Measurements from ENCODE around the gene NRXN3.

NRXN3 gene

DNA sequence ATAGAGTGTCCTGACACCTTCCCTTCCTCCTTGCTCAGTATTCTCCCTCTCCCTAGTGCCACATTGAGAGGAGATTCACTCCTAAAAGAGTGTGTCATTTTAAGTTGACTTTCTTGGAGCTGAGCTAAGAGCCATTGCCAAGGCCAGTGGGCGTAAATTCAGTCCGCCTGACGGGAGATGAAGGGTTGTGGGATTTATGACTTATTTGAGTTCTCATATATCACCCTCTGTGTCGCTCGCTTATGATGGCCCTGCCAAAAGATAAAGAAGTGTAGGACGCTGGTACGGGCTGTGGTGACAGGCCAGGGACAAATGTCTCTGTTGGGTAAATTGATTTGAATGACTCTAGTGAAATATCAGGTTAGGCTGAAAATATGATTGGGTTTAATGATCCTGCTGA, 867.4 kb downstream of the NRXN3 start:
- H3K4me2 ChIP-seq (ENCODE audit: low read length): no peak overlapping the region
- no peaks in the 10 kb centered on the region for H4K20me1 ChIP-seq (ENCODE audit: insufficient read depth, low read length)
- H3K4me1 ChIP-seq (ENCODE audit: insufficient read depth, low read length, severe bottlenecking): no peaks in the 10 kb centered on the region
- H3K9me2 ChIP-seq (ENCODE audit: low read depth, low read length): no peaks in the 10 kb centered on the region
- H3K27ac ChIP-seq (ENCODE audit: low read depth, low read length, poor library complexity, severe bottlenecking): no peak overlapping the region
- H3K9me3 ChIP-seq (ENCODE audit: low read length): no peaks in the 10 kb centered on the region
- H2AFZ ChIP-seq (ENCODE audit: low read length): no peak overlapping the region
- no peaks in the 10 kb centered on the region for H3K36me3 ChIP-seq (ENCODE audit: insufficient read depth, low read length)
- no peaks in the 10 kb centered on the region for H3F3A ChIP-seq (ENCODE audit: insufficient read depth, low read length)
- H3K79me2 ChIP-seq (ENCODE audit: insufficient read depth, low read length): no peaks in the 10 kb centered on the region
- TF ChIP-seq, protein P1, sequence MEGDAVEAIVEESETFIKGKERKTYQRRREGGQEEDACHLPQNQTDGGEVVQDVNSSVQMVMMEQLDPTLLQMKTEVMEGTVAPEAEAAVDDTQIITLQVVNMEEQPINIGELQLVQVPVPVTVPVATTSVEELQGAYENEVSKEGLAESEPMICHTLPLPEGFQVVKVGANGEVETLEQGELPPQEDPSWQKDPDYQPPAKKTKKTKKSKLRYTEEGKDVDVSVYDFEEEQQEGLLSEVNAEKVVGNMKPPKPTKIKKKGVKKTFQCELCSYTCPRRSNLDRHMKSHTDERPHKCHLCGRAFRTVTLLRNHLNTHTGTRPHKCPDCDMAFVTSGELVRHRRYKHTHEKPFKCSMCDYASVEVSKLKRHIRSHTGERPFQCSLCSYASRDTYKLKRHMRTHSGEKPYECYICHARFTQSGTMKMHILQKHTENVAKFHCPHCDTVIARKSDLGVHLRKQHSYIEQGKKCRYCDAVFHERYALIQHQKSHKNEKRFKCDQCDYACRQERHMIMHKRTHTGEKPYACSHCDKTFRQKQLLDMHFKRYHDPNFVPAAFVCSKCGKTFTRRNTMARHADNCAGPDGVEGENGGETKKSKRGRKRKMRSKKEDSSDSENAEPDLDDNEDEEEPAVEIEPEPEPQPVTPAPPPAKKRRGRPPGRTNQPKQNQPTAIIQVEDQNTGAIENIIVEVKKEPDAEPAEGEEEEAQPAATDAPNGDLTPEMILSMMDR (IDR thresholded peaks at IDR 0.05; ENCODE audit: low read length): no peak
- TF ChIP-seq EZH2 (IDR thresholded peaks at IDR 0.05; ENCODE audit: borderline replicate concordance, low read length): no peak
- no peak overlapping the region for H3K4me3 ChIP-seq (ENCODE audit: low read depth, low read length, poor library complexity, severe bottlenecking)
- no peaks in the 10 kb centered on the region; the same call in 1 of the 2 replicates for H3K27me3 ChIP-seq (ENCODE audit: insufficient read depth, low read length)
- H3K9ac ChIP-seq (ENCODE audit: low read length): no peak overlapping the region

DNA sequence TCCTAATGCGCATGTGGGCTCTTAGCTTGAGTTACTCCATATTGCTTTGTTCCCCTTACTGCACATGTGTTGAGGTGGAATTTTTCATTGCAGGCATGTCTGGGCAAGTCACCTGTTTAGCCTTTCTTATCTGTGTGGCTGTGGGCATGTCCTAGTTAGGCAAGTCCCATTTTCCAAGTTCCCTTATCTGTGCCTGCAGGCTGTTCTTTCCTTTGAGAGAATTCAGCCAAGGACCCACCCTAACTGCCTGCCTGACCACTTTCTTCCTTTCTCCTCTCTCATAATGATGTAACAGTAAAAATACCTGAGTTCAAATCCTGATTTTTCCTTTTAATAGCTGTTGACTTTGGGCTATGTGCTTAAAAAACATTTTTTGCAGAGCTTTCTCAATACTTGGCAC, 870.6 kb downstream of the NRXN3 start:
- Histone ChIP-seq H3K9ac (ENCODE audit: low read length) (no peak overlapping the region), H3K9me2 (ENCODE audit: low read depth, low read length) (no peaks in the 10 kb centered on the region), H3K27me3 (ENCODE audit: insufficient read depth, low read length) (no peaks in the 10 kb centered on the region; the same call in 1 of the 2 replicates), H3K9me3 (ENCODE audit: low read length) (no peaks in the 10 kb centered on the region), H2AFZ (ENCODE audit: low read length) (no peak overlapping the region), H3K4me3 (ENCODE audit: low read depth, low read length, poor library complexity, severe bottlenecking) (no peak overlapping the region), H3K36me3 (ENCODE audit: insufficient read depth, low read length) (no peaks in the 10 kb centered on the region), H3K4me1 (ENCODE audit: insufficient read depth, low read length, severe bottlenecking) (no peaks in the 10 kb centered on the region), H3K79me2 (ENCODE audit: insufficient read depth, low read length) (no peaks in the 10 kb centered on the region), H4K20me1 (ENCODE audit: insufficient read depth, low read length) (no peaks in the 10 kb centered on the region), H3K4me2 (ENCODE audit: low read length) (no peak overlapping the region), H3F3A (ENCODE audit: insufficient read depth, low read length) (no peaks in the 10 kb centered on the region), H3K27ac (ENCODE audit: low read depth, low read length, poor library complexity, severe bottlenecking) (no peak overlapping the region)
- TF ChIP-seq, protein P1 (IDR thresholded peaks at IDR 0.05; ENCODE audit: low read length): no peak
- no peak for TF ChIP-seq EZH2 (IDR thresholded peaks at IDR 0.05; ENCODE audit: borderline replicate concordance, low read length)

DNA sequence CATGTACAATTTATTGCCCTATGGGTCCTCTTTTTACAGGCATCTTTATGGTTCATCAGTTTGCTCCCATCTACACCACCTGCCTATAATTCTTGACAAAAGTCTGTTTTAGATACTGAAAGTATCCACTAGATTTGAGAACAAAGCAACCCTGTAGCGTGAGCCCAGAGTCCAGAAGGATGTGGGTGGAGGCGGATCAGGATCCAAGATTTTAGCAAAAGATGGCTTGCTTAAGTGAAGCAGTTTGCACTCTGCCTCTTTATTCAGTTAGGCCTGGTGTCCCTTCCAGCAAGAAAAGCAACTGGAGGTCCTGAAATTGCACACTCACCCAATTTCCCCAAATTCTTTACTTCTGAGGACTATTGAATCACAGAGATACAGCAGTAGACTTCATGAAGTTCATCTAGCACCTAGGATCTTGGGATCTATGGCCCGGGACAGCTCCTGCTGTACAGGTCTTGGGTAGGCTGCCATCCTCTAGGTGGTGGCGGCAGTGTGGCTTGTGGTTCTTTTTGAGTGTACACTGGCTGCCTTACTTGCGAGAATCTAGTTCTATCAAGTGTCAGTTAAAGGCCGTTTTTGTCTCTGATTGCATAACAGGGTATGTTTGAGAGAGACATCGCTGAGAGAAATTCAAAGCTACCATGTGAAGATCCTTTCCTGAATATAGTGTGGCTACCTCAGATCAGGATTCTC, 873.2 kb downstream of the NRXN3 start:
- TF ChIP-seq, protein P1 (IDR thresholded peaks at IDR 0.05; ENCODE audit: low read length): no peak
- TF ChIP-seq EZH2 (IDR thresholded peaks at IDR 0.05; ENCODE audit: borderline replicate concordance, low read length): no peak
- Histone ChIP-seq H4K20me1 (ENCODE audit: insufficient read depth, low read length) (no peaks in the 10 kb centered on the region), H3F3A (ENCODE audit: insufficient read depth, low read length) (no peaks in the 10 kb centered on the region), H3K27ac (ENCODE audit: low read depth, low read length, poor library complexity, severe bottlenecking) (no peak overlapping the region), H3K9me3 (ENCODE audit: low read length) (no peaks in the 10 kb centered on the region), H3K27me3 (ENCODE audit: insufficient read depth, low read length) (no peaks in the 10 kb centered on the region), H3K36me3 (ENCODE audit: insufficient read depth, low read length) (no peaks in the 10 kb centered on the region), H3K9ac (ENCODE audit: low read length) (no peak overlapping the region), H3K9me2 (ENCODE audit: low read depth, low read length) (no peaks in the 10 kb centered on the region), H3K79me2 (ENCODE audit: insufficient read depth, low read length) (no peaks in the 10 kb centered on the region), H3K4me3 (ENCODE audit: low read depth, low read length, poor library complexity, severe bottlenecking) (no peak overlapping the region), H2AFZ (ENCODE audit: low read length) (no peak overlapping the region), H3K4me1 (ENCODE audit: insufficient read depth, low read length, severe bottlenecking) (no peaks in the 10 kb centered on the region), H3K4me2 (ENCODE audit: low read length) (no peak overlapping the region)

Data from OCI-LY1 (cell line).